Subcutaneous adipose tissue (tissue), 4 donors: ENCODE data around the gene SRGAP1. TPM values are rescaled to one million over a fixed set of nuclear protein-coding genes. Genes with fewer than 3 reads are reported as not detected.

Experiments used
- CTCF ChIP-seq: fragments of 450-650 bp; IDR thresholded peaks from one replicate; pipeline ENCODE4 v1.5.1; 2016; ENCODE audit warnings: low read depth, mild to moderate bottlenecking, control low read depth, antibody characterized with exemption, moderate library complexity
- total RNA-seq, 4 donors: library from RNA; depleted of rRNA; stranded (reverse); fragments of >200 nt; gene quantifications; one replicate each; pipeline ENCODE4 v1.1.0, GENCODE V29; 2016

Gene SRGAP1
- total RNA-seq, 4 donors from 2014 or later: 10.0 to 27.2 (median 23.8) TPM

- no peak for TF ChIP-seq CTCF
These were observed 194.9 kb downstream of the SRGAP1 start for GRCh38 chr12:64039281-64039871.

- no peak for TF ChIP-seq CTCF
These were observed 198.4 kb downstream of the SRGAP1 start for GRCh38 chr12:64042911-64043310.

- no peak for TF ChIP-seq CTCF
These were observed 199.7 kb downstream of the SRGAP1 start for GRCh38 chr12:64044191-64044590.

- TF ChIP-seq CTCF: no peak
These were observed 206.6 kb downstream of the SRGAP1 start for GRCh38 chr12:64051057-64051456.

GRCh38 chr12:64053117-64053516, 208.6 kb downstream of the SRGAP1 start:
- TF ChIP-seq CTCF: no peak

GRCh38 chr12:64054079-64054520, 209.6 kb downstream of the SRGAP1 start:
- TF ChIP-seq CTCF: no peak

- no peak for TF ChIP-seq CTCF
These were observed 212.2 kb downstream of the SRGAP1 start for GRCh38 chr12:64056741-64057140.
